ENCODE measurements around the gene KRT31.

Gene KRT31

DNA sequence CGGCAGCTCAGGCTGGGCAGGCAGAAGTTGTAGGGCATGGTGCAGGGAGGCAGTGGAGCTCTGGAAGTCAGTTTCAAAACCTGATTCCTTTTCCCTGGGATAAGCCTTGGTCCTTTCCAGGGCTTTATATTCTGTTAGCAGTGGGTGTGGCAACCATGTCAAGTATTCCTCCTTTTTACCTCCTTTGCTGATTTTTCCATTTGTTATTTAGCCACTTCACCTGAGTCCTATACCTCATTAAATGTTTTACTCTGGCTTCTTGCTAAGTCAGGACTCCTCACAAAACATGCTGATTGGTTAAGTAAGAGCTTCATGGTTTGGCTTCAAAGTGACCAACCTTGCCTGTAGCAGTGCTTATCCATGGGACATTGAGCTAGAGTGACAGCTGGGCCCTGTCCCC, 27.7 kb downstream of the KRT31 start, which contains the start of gene KRT33B:
TSS of gene KRT33B (minus strand) at position 101 of the 400 bp plus-strand sequence. CDS start at position 38, 63 bp downstream.
- H3K4me1 ChIP-seq (ENCODE audit: low read length): no peaks in the 10 kb centered on the region
- H3K4me3 ChIP-seq (ENCODE audit: low read length): no peak within 1 kb of the TSS
- peaks cover 34% of the 10 kb centered on the region for H3K27me3 ChIP-seq (ENCODE audit: low read depth, low read length)
- TF ChIP-seq CTCF (IDR thresholded peaks at IDR 0.05; ENCODE audit: low read depth, low read length) (no peak), EZH2phosphoT487 (IDR thresholded peaks at IDR 0.05; ENCODE audit: low read depth) (no peak)
- no peak within 1 kb of the TSS for H3K4me2 ChIP-seq (ENCODE audit: low read length)
- no peak within 1 kb of the TSS for H3K9ac ChIP-seq (ENCODE audit: low read length)
- H4K20me1 ChIP-seq (ENCODE audit: insufficient read depth, low read length): no peaks in the 10 kb centered on the region
- H3K79me2 ChIP-seq (ENCODE audit: low read length): no peaks in the 10 kb centered on the region
- H3K9me3 ChIP-seq (ENCODE audit: insufficient read depth, low read length): no peaks in the 10 kb centered on the region
- H3K27ac ChIP-seq (ENCODE audit: low read length): no peak within 1 kb of the TSS
- H3K36me3 ChIP-seq (replicated peaks; ENCODE audit: low read depth, low read length): no peaks in the 10 kb centered on the region
- H2AFZ ChIP-seq (ENCODE audit: low read depth, low read length): no peak within 1 kb of the TSS

- Histone ChIP-seq H3K4me1 (ENCODE audit: low read length) (no peaks in the 10 kb centered on the region), H3K4me2 (ENCODE audit: low read length) (no peak overlapping the region), H3K27ac (ENCODE audit: low read length) (no peak overlapping the region), H3K79me2 (ENCODE audit: low read length) (no peaks in the 10 kb centered on the region), H3K9ac (ENCODE audit: low read length) (no peak overlapping the region), H3K9me3 (ENCODE audit: insufficient read depth, low read length) (no peaks in the 10 kb centered on the region), H3K27me3 (ENCODE audit: low read depth, low read length) (peaks cover 29% of the 10 kb centered on the region), H3K36me3 (replicated peaks; ENCODE audit: low read depth, low read length) (no peaks in the 10 kb centered on the region), H3K4me3 (ENCODE audit: low read length) (no peak overlapping the region), H2AFZ (ENCODE audit: low read depth, low read length) (no peak overlapping the region), H4K20me1 (ENCODE audit: insufficient read depth, low read length) (no peaks in the 10 kb centered on the region)
- no peak for TF ChIP-seq CTCF (IDR thresholded peaks at IDR 0.05; ENCODE audit: low read depth, low read length)
- TF ChIP-seq EZH2phosphoT487 (IDR thresholded peaks at IDR 0.05; ENCODE audit: low read depth): no peak
Observed at GRCh38 chr17:41369023-41369422, 28.4 kb downstream of the KRT31 start.

GRCh38 chr17:41367426-41368075, 29.9 kb downstream of the KRT31 start:
- Histone ChIP-seq H3K9ac (ENCODE audit: low read length) (no peak overlapping the region), H3K79me2 (ENCODE audit: low read length) (no peaks in the 10 kb centered on the region), H3K4me3 (ENCODE audit: low read length) (no peak overlapping the region), H3K27me3 (ENCODE audit: low read depth, low read length) (peaks cover 22% of the 10 kb centered on the region), H2AFZ (ENCODE audit: low read depth, low read length) (no peak overlapping the region), H3K4me2 (ENCODE audit: low read length) (no peak overlapping the region), H3K36me3 (replicated peaks; ENCODE audit: low read depth, low read length) (no peaks in the 10 kb centered on the region), H3K9me3 (ENCODE audit: insufficient read depth, low read length) (no peaks in the 10 kb centered on the region), H4K20me1 (ENCODE audit: insufficient read depth, low read length) (no peaks in the 10 kb centered on the region), H3K27ac (ENCODE audit: low read length) (no peak overlapping the region), H3K4me1 (ENCODE audit: low read length) (no peaks in the 10 kb centered on the region)
- TF ChIP-seq EZH2phosphoT487 (IDR thresholded peaks at IDR 0.05; ENCODE audit: low read depth): no peak

GRCh38 chr17:41366070-41366469, 31.3 kb downstream of the KRT31 start:
- Histone ChIP-seq H3K4me3 (ENCODE audit: low read length) (no peak overlapping the region), H3K9ac (ENCODE audit: low read length) (no peak overlapping the region), H2AFZ (ENCODE audit: low read depth, low read length) (no peak overlapping the region), H4K20me1 (ENCODE audit: insufficient read depth, low read length) (no peaks in the 10 kb centered on the region), H3K4me1 (ENCODE audit: low read length) (no peaks in the 10 kb centered on the region), H3K79me2 (ENCODE audit: low read length) (no peaks in the 10 kb centered on the region), H3K9me3 (ENCODE audit: insufficient read depth, low read length) (no peaks in the 10 kb centered on the region), H3K36me3 (replicated peaks; ENCODE audit: low read depth, low read length) (no peaks in the 10 kb centered on the region), H3K27me3 (ENCODE audit: low read depth, low read length) (peaks cover 11% of the 10 kb centered on the region), H3K4me2 (ENCODE audit: low read length) (no peak overlapping the region), H3K27ac (ENCODE audit: low read length) (no peak overlapping the region)
- TF ChIP-seq CTCF (IDR thresholded peaks at IDR 0.05; ENCODE audit: low read depth, low read length) (no peak), EZH2phosphoT487 (IDR thresholded peaks at IDR 0.05; ENCODE audit: low read depth) (no peak)
